GM23248 (cell line): Measurements from ENCODE around the gene ZEB2. TPM values are rescaled to one million over a fixed set of nuclear protein-coding genes. Genes with fewer than 3 reads are reported as not detected.

ENCODE experiments used
- DNase-seq: peaks from one replicate; pipeline ENCODE4 v3.0.0-alpha.2; 2015
- H2AFZ ChIP-seq: fragments of 200-600 bp; sonication (generic); 2 replicates; pipeline ENCODE4 v1.6.1; 2016; ENCODE audit warnings: antibody characterized with exemption
- H3F3A ChIP-seq: fragments of 200-600 bp; sonication (generic); 2 replicates; pipeline ENCODE4 v1.6.1; 2016; ENCODE audit warnings: mild to moderate bottlenecking, antibody characterized with exemption, mixed run types; ENCODE audit not compliant: insufficient read depth
- H3K27ac ChIP-seq: fragments of 200-600 bp; sonication (generic); 2 replicates; pipeline ENCODE4 v1.5.1; 2016; ENCODE audit warnings: mild to moderate bottlenecking
- H3K27me3 ChIP-seq: fragments of 200-600 bp; sonication (generic); replicated peaks from 2 replicates; pipeline ENCODE4 v1.6.1; 2016; ENCODE audit warnings: mild to moderate bottlenecking; ENCODE audit not compliant: insufficient read depth
- H3K36me3 ChIP-seq: fragments of 200-600 bp; sonication (generic); 2 replicates; pipeline ENCODE4 v1.6.1; 2016; ENCODE audit warnings: low read depth, mild to moderate bottlenecking
- H3K4me1 ChIP-seq: fragments of 200-600 bp; sonication (generic); 2 replicates; pipeline ENCODE4 v1.6.1; 2016; ENCODE audit warnings: mild to moderate bottlenecking; ENCODE audit not compliant: insufficient read depth
- H3K4me2 ChIP-seq: fragments of 200-600 bp; sonication (generic); one replicate; pipeline ENCODE4 v1.6.1; 2016; ENCODE audit warnings: mild to moderate bottlenecking; ENCODE audit not compliant: unreplicated experiment
- H3K4me3 ChIP-seq: fragments of 200-600 bp; sonication (generic); 2 replicates; pipeline ENCODE4 v1.5.1; 2016; ENCODE audit warnings: mild to moderate bottlenecking
- H3K79me2 ChIP-seq: fragments of 200-600 bp; sonication (generic); 2 replicates; pipeline ENCODE4 v1.6.1; 2016; ENCODE audit warnings: mild to moderate bottlenecking; ENCODE audit not compliant: insufficient read depth
- H3K9ac ChIP-seq: fragments of 200-600 bp; sonication (generic); 2 replicates; pipeline ENCODE4 v1.6.1; 2016; ENCODE audit warnings: mild to moderate bottlenecking
- H3K9me2 ChIP-seq: fragments of 200-600 bp; sonication (generic); 2 replicates; pipeline ENCODE4 v1.6.1; 2016; ENCODE audit warnings: mixed run types, mild to moderate bottlenecking, moderate library complexity; ENCODE audit not compliant: insufficient read depth
- H3K9me3 ChIP-seq: fragments of 200-600 bp; sonication (generic); one replicate; pipeline ENCODE4 v1.6.1; 2017; ENCODE audit warnings: low read depth
- H4K20me1 ChIP-seq: fragments of 200-600 bp; sonication (generic); 2 replicates; pipeline ENCODE4 v1.6.0; 2016; ENCODE audit not compliant: insufficient read depth
- EZH2 ChIP-seq: fragments of 200-600 bp; sonication (generic); IDR thresholded peaks from 2 replicates; pipeline ENCODE4 v1.6.1; 2018; ENCODE audit warnings: antibody characterized with exemption, mild to moderate bottlenecking; ENCODE audit not compliant: insufficient read depth, poor library complexity, severe bottlenecking
- EZH2phosphoT487 ChIP-seq: fragments of 200-600 bp; sonication (generic); IDR thresholded peaks from 2 replicates; pipeline ENCODE4 v1.6.1; 2018; ENCODE audit warnings: antibody characterized with exemption, moderate library complexity, mild to moderate bottlenecking, low read depth; ENCODE audit not compliant: insufficient read depth
- WGBS, 2 experiments: methylation state at CpG; one replicate each; pipeline ENCODE4 v1.1.6; 2015 to 2017; ENCODE audit warnings: low lambda C conversion rate in 2 of 2, low coverage in 1 of 2; ENCODE audit errors: missing lambda C conversion rate in 2 of 2; 5-methylcytosine and 5-hydroxymethylcytosine counted together
- in situ Hi-C: fragments of 300-500 bp; cut with MboI; formaldehyde crosslinking; loops from 2 replicates; pipeline ENCODE4 v1.15.0; 2020
- polyA plus RNA-seq: library from polyadenylated mRNA; unstranded; fragments of >200 nt; fragmentation: Nextera tagmentation; extraction: Ambion mirVana; gene quantifications from 2 replicates; pipeline ENCODE4 v1.2.1, GENCODE V29; 2016
- total RNA-seq: library from RNA; depleted of rRNA; stranded (reverse); fragments of >200 nt; shearing (Covaris generic); gene quantifications from 2 replicates; pipeline ENCODE4 v1.2.3, GENCODE V29; 2014

ZEB2 gene
- total and polyA plus RNA-seq, 2 experiments from 2014 or later = 26.2 to 46.8 TPM

DNA sequence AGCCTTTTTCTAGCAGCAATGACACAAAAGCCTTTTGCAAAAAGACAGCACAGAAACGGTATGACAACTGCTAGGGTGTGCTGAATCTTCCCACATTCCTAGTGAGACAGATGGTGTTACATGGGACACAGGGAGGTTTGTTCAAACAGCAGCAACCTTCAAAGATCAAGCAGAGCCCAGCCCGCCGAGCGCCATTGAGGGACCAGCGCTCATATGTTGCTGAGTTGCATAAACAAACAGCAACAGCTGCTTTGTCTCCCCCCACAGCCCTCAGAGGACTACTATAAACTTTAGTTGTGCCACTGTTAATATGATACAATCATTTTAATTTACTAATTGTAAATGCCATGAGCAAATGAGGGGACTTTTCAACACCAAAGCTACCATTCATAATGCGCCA lies 117.7 kb downstream of the ZEB2 start:
- Histone ChIP-seq H3K27me3 (no peaks in the 10 kb centered on the region), H3K9ac (no peak overlapping the region), H3K79me2 (0 out of 2 replicates have a peak, but pooled peaks cover 5% of the 10 kb centered on the region), H4K20me1 (no peaks in the 10 kb centered on the region), H3K4me1 (no peaks in the 10 kb centered on the region), H3F3A (no peaks in the 10 kb centered on the region), H2AFZ (no peak overlapping the region), H3K4me3 (no peak overlapping the region), H3K27ac (no peak overlapping the region), H3K36me3 (peaks cover 55% of the 10 kb centered on the region), H3K4me2 (no peak overlapping the region), H3K9me2 (no peaks in the 10 kb centered on the region), H3K9me3 (no peaks in the 10 kb centered on the region)
- WGBS, 2 experiments = 56 to 59% methylated on average over 6 of the region's 6 CpGs
- in situ Hi-C loops = no loop called here
- DNase-seq = no peak
- TF ChIP-seq EZH2 (no peak), EZH2phosphoT487 (no peak)

DNA sequence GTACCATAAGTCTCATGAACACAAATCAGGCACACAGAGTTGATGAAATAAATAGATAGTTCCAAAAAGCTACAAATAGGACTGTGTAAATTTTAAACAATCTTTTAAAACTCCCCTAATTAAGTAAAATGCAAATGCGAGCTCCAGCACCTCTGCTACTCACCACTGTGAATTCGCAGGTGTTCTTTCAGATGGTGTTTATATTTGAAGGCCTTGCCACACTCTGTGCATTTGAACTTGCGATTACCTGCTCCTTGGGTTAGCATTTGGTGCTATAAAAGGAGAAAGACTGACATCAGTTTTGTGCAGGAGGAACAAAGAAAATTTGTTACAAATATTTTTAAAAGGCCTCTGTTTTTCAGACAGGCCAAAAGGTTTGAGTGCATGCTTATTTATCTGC lies 118.9 kb downstream of the ZEB2 start:
- Histone ChIP-seq H2AFZ (no peak overlapping the region), H3K27me3 (no peaks in the 10 kb centered on the region), H3K9me2 (no peaks in the 10 kb centered on the region), H3K27ac (no peak overlapping the region), H3K4me3 (no peak overlapping the region), H3K4me2 (no peak overlapping the region), H3F3A (no peaks in the 10 kb centered on the region), H3K9me3 (no peaks in the 10 kb centered on the region), H4K20me1 (no peaks in the 10 kb centered on the region), H3K9ac (no peak overlapping the region), H3K4me1 (no peaks in the 10 kb centered on the region), H3K36me3 (peaks cover 61% of the 10 kb centered on the region), H3K79me2 (0 out of 2 replicates have a peak, but pooled peaks cover under 1% of the 10 kb centered on the region)
- TF ChIP-seq EZH2phosphoT487 = no peak
- TF ChIP-seq EZH2 = no peak
- WGBS, 2 experiments = 98% methylated on average over 3 of the region's 3 CpGs
- no peak for DNase-seq
- in situ Hi-C loops = no loop called here

DNA sequence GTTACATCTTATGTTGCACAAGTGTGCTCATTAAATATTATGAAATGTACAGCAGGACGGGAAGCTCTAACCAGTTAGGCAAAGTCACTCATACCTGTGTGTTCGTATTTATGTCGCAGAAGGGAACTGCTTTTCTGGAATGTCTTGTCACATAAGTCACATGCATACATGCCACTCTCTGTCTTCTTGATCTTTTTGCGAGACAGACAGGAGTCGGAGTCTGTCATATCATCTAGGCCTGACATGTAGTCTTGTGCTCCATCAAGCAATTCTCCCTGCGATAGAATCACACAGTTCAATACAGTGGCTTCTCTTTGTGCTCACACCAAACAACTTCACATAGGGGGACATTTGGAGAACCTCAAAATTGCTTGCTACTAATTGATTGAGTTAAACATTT lies 123.6 kb downstream of the ZEB2 start:
- Histone ChIP-seq H3K9me2 (no peaks in the 10 kb centered on the region), H3K27ac (no peak overlapping the region), H3K79me2 (no peaks in the 10 kb centered on the region), H3K4me3 (no peak overlapping the region), H3K4me2 (no peak overlapping the region), H3K9me3 (no peaks in the 10 kb centered on the region), H3F3A (no peaks in the 10 kb centered on the region), H3K9ac (no peak overlapping the region), H4K20me1 (no peaks in the 10 kb centered on the region), H3K4me1 (no peaks in the 10 kb centered on the region), H2AFZ (no peak overlapping the region), H3K27me3 (no peaks in the 10 kb centered on the region), H3K36me3 (peaks cover 79% of the 10 kb centered on the region)
- TF ChIP-seq EZH2 (no peak), EZH2phosphoT487 (no peak)
- 87 to 89% methylated on average over 6 of the region's 6 CpGs for WGBS, 2 experiments
- no peak for DNase-seq
- in situ Hi-C loops = no loop called here

DNA sequence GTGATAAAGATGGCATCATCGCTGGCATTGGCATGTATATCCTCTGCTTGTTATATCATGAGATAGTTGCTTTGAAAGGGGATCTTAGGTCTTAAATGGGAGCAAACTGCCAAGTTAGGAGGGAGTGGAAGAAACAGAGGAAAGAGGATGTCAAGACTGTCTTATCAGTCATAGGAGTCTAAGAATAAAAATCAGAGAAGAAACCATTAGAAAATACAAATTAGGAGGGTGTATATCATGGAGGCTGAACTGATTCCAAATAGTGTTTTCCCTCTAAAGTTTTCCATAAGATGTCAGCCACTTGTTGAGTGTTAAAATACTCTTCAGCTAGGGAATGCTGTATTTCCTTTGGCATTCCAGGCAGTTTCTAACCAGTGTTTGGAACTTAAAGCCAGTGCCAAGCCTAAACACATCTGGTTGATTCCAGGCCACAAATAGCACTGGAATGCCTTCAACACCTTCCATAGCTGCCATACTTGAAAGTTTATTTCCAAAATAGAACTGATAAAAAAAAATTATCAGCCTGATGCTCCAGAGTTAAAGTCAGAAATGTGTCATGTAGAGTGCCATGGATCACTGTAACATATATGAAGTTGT lies 129.4 kb downstream of the ZEB2 start:
- H3K9me2 ChIP-seq = no peaks in the 10 kb centered on the region
- H3F3A ChIP-seq = no peaks in the 10 kb centered on the region
- in situ Hi-C loops = no loop called here
- peaks cover 5% of the 10 kb centered on the region for H3K4me1 ChIP-seq
- no peak overlapping the region for H3K4me2 ChIP-seq
- no peaks in the 10 kb centered on the region for H3K27me3 ChIP-seq
- DNase-seq = peak; percentile 21
- no peak overlapping the region for H3K4me3 ChIP-seq
- H3K27ac ChIP-seq = no peak overlapping the region
- 96 to 100% methylated on average over 1 of the region's 1 CpG for WGBS, 2 experiments
- peaks cover 58% of the 10 kb centered on the region for H3K36me3 ChIP-seq
- TF ChIP-seq EZH2phosphoT487 (no peak), EZH2 (no peak)
- no peak overlapping the region for H3K9ac ChIP-seq
- no peak overlapping the region for H2AFZ ChIP-seq
- no peaks in the 10 kb centered on the region for H3K9me3 ChIP-seq
- no peaks in the 10 kb centered on the region for H4K20me1 ChIP-seq
- no peaks in the 10 kb centered on the region for H3K79me2 ChIP-seq
